T-helper 9 cell (primary cell): ENCODE measurements around the gene SLC17A8.

Experiments used
- DNase-seq: peaks from one replicate; pipeline ENCODE4 v3.0.0-alpha.2; 2020

The SLC17A8 gene

GRCh38 chr12:100433701-100434100 is 76.8 kb downstream of the SLC17A8 start:
- no peak for DNase-seq

GRCh38 chr12:100434177-100434576 is 77.3 kb downstream of the SLC17A8 start:
- DNase-seq: no peak

- no peak for DNase-seq
These were observed 79.1 kb downstream of the SLC17A8 start for GRCh38 chr12:100435957-100436356.

GRCh38 chr12:100437038-100437841 is 80.4 kb downstream of the SLC17A8 start:
- DNase-seq: no peak

DNA sequence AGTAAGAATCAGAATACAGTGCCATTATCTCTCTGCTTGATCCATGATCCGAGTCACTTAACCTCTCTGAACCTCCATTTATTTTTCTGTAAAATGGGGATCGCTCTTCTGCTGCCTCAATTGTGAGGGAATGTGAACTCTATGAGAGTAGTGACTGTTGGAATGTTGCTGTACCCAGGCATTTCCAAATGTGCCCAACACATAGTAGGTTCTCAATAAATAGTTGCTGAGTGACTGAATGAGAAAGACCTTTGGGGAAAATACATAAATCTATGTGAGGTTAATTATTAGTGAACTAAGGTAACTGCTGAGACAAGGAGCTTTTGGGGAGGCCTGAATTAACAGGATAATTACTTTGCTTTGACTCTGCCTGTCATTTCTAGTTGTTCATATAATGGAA is 82.9 kb downstream of the SLC17A8 start:
- no peak for DNase-seq

DNA sequence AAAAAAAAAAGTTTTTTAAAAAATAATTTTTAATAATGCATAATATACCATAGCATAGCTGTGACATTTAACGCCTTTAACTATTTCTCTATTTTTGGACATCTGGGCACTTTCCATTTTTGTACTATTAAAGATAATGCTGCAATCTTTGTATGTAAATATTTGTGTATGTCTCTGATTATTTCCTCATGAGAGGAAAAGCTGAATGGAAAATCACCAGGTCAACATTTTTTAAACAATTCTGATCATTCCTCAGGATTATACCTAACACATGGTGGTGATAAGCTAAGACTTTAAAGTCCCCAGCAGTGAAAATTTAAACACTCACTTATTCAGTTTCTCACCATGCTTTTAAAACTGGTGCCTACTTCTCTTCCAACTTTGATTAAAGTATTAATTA is 85.5 kb downstream of the SLC17A8 start:
- DNase-seq: no peak

- DNase-seq: no peak
These were observed 86.6 kb downstream of the SLC17A8 start for GRCh38 chr12:100443434-100443833.

GRCh38 chr12:100445081-100445481 is 88.2 kb downstream of the SLC17A8 start:
- DNase-seq: no peak

DNA sequence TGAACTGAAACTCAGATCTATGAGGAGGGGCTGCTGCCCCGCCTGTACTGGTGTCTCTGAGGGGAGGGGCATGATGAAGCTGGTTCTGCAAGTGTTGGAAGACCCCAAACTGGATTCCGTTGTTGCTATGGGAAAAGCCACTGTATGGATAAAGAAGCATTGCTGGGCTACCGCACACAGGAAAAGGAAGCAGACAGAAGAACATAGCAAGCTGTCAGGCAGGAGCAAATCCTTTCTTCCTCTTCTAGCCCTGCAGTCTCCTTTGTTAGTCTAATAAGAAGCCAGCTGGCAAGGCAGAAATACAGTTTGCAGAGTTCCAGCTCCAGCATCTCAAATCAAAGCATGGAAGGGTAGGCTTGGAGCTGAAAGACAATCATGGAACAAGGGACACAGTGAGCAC is 90.5 kb downstream of the SLC17A8 start:
- DNase-seq: no peak

- DNase-seq: no peak
These were observed 91.8 kb downstream of the SLC17A8 start for GRCh38 chr12:100448656-100449055.

DNA sequence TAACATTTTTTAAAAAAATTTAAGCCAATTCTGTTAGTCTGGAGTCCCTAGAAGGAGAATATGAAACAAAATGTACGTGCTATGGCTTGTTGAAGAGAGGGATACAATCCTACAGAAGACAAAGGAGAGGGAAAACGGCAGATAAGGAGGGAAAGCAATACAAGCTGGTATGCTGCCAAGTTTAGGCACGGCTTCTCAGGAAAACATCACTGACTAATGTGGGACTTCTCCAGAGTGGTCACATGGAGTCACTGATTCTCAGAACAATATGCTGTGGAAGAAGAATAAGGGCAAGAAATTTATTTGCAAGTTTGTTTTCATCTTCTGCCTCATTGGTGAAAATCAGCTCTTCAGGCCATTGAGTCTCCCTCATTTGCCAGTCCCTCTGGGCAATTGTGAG is 93.9 kb downstream of the SLC17A8 start:
- no peak for DNase-seq

DNA sequence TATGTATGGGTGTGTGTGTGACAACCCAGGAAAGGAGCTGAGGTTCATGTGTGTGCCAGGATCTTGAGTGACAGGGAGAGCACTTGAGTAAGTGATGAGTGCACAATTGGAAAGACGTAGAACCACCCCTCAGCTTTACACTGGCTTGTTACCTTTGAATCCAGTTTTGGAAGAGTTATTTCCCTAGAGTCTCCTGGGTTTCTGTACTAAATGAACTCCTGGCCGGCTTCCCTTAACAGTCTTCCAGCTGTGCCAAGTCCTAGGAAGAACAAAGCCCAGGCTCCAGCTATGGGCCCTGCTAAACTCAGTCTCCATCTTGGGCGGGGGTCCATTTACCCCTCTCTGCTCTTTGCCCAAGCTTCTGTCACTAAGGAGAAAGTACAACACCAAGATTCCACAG is 97.1 kb downstream of the SLC17A8 start:
- DNase-seq: no peak

DNA sequence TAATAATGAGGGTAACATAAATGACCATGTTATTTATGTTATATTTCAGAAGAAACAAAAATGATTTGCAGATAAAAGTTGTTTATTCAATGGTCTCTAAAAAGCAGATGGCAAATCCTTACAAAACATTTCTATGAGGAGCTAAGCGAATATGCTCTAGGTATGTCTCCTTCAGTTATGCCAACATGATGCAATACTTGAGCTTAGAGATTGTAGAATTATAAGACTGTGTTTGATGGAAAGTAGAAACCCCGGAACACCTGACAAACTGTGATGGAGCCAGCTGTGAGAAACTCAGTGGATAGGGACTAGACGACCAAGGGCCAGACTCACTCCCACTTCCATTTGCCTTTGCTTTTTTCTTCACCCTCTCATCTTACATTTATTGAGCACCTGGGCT is 99.0 kb downstream of the SLC17A8 start:
- DNase-seq: no peak

DNA sequence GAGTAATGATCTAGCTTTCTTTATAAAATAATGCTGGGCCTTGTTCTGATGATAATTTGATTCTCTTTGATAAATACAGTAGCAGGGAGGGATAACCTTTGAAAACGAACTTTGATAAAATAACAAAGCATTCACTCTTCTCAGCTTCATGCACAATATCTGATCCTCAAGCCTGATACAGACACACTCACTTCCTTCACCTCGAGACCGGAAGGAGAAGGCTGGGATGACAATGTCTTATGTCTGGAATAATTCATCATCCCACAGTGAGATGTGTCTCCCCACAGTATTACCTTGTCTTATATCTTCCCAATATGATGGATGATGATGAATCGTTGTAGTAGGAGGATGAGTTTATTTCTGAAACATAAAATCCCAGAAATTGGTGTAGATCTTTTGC is 101.3 kb downstream of the SLC17A8 start:
- no peak for DNase-seq

GRCh38 chr12:100460702-100461101 is 103.8 kb downstream of the SLC17A8 start:
- DNase-seq: no peak

- no peak for DNase-seq
These were observed 104.6 kb downstream of the SLC17A8 start for GRCh38 chr12:100461330-100461973.

GRCh38 chr12:100463661-100464060 is 106.8 kb downstream of the SLC17A8 start:
- DNase-seq: no peak

- DNase-seq: no peak
These were observed 107.7 kb downstream of the SLC17A8 start for GRCh38 chr12:100464529-100464928.

- no peak for DNase-seq
These were observed 111.3 kb downstream of the SLC17A8 start for GRCh38 chr12:100468126-100468525.
